H7 (cell line): ENCODE data around the gene MEG3. TPM values are rescaled to one million over a fixed set of nuclear protein-coding genes. Genes with fewer than 3 reads are reported as not detected.

Experiments
- DNase-seq: peaks from one replicate; pipeline ENCODE4 v3.0.0; 2012
- H3K27me3 ChIP-seq: 2 replicates; pipeline ENCODE4 v1.6.0; 2011; ENCODE audit warnings: mild to moderate bottlenecking, low read length; ENCODE audit not compliant: control insufficient read depth, insufficient read depth
- H3K36me3 ChIP-seq: replicated peaks from 2 replicates; pipeline ENCODE4 v1.5.1; 2011; ENCODE audit warnings: low read length; ENCODE audit not compliant: control insufficient read depth, insufficient read depth
- H3K4me3 ChIP-seq: 2 replicates; pipeline ENCODE4 v1.5.1; 2011; ENCODE audit warnings: low read depth, mild to moderate bottlenecking, control low read depth, low read length, moderate library complexity; ENCODE audit not compliant: insufficient read depth
- total RNA-seq: library from RNA; depleted of rRNA; stranded (reverse); fragments of >200 nt; shearing (Covaris generic); gene quantifications from 2 replicates; pipeline ENCODE4 v1.2.3, GENCODE V29; 2014

MEG3 gene
- total RNA-seq, 1 experiment from 2014 or later: 0.31 TPM

DNA sequence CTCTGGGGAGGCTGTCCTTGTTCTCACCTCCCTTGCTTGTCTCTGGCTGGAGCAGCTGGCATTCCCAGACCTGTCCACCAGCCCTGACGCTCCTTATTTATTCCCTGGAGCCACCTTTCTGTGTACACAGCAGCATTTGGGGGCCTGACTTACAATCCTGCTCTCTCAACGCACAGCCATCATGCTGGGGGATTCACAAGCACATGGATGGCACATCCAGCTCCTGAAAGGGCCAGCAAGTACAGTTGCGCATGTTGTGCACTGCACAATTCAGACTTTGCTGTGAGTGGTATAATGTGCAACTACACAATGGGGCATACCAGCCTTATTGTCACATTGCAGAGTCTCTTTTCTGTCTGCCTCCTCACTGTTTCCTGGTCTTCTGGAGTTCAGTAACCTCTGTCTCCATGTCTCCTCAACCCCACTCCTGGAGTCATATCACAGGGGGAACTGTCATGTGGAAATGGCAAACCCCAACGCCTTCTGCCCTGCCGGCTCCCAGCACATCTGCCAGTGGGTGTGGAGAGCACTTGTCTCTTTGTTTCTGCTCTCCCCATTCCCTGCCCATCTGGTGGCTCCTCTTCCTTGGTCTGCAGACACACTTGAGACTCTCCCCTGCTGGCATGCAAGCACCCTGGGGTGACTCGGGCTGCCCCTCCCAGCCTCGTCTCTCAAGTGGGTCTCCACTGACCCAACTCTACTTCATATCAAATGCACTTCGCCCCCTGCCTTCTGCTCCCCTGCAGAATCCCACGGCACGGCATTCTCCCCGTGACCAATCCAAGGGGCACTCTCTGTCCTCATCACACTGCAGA lies 41.2 kb upstream of the MEG3 start:
- Histone ChIP-seq H3K36me3 (no peaks in the 10 kb centered on the region), H3K27me3 (no peaks in the 10 kb centered on the region), H3K4me3 (no peak overlapping the region)
- DNase-seq: no peak

DNA sequence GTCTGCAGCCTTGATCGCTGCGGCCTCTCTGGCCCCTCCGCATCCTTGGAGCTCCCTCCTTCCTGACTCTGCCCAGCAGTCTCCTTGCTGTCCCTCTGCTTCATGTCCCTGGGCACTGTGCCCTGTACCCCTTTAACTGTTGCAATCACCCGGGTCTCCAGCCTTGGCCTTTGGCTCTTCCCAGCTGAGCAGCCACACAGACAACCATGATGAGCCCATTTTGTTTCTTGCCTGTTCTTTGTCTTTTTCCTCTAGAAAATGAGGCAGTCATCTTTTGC lies 40.6 kb upstream of the MEG3 start:
- DNase-seq: no peak
- Histone ChIP-seq H3K27me3 (no peaks in the 10 kb centered on the region), H3K4me3 (no peak overlapping the region), H3K36me3 (no peaks in the 10 kb centered on the region)

GRCh38 chr14:100785626-100786025 lies 40.3 kb upstream of the MEG3 start:
- H3K27me3 ChIP-seq: no peaks in the 10 kb centered on the region
- no peak overlapping the region for H3K4me3 ChIP-seq
- no peaks in the 10 kb centered on the region for H3K36me3 ChIP-seq
- no peak for DNase-seq

DNA sequence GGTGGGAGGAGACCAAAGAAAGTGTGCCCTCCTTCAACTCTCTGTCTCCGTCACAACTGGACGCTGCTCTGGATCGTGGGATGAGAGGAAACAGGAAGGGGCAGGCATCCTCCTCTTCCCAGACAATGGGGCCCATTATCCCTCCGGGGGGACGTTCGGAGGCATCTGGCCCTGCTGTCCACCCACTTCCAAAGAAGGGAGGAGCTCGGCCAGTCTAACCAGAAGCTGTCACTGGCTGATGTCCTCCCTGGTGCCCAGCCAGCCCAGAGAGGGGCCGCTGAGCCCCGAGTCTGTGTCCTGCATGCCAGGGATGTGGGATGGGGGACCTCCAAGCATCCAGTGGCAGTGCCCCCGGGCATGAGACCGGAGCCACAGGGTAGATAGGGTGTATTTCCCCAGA lies 39.8 kb upstream of the MEG3 start:
- no peak for DNase-seq
- H3K4me3 ChIP-seq: no peak overlapping the region
- H3K27me3 ChIP-seq: no peaks in the 10 kb centered on the region
- no peaks in the 10 kb centered on the region for H3K36me3 ChIP-seq

- Histone ChIP-seq H3K4me3 (no peak overlapping the region), H3K27me3 (no peaks in the 10 kb centered on the region), H3K36me3 (no peaks in the 10 kb centered on the region)
- DNase-seq: no peak
Measured at GRCh38 chr14:100786576-100787219, 39.2 kb upstream of the MEG3 start.

- no peaks in the 10 kb centered on the region for H3K27me3 ChIP-seq
- no peak for DNase-seq
- no peaks in the 10 kb centered on the region for H3K36me3 ChIP-seq
- no peak overlapping the region for H3K4me3 ChIP-seq
Measured at GRCh38 chr14:100787659-100788058, 38.3 kb upstream of the MEG3 start.

- Histone ChIP-seq H3K36me3 (no peaks in the 10 kb centered on the region), H3K27me3 (no peaks in the 10 kb centered on the region), H3K4me3 (no peak overlapping the region)
- DNase-seq: no peak
Measured at GRCh38 chr14:100788517-100788916, 37.4 kb upstream of the MEG3 start.

GRCh38 chr14:100788942-100789341 lies 37.0 kb upstream of the MEG3 start:
- no peak for DNase-seq
- Histone ChIP-seq H3K4me3 (no peak overlapping the region), H3K36me3 (no peaks in the 10 kb centered on the region), H3K27me3 (no peaks in the 10 kb centered on the region)

- H3K4me3 ChIP-seq: no peak overlapping the region
- no peak for DNase-seq
- no peaks in the 10 kb centered on the region for H3K36me3 ChIP-seq
- H3K27me3 ChIP-seq: no peaks in the 10 kb centered on the region
Measured at GRCh38 chr14:100789460-100790417, 36.2 kb upstream of the MEG3 start.

- no peaks in the 10 kb centered on the region for H3K36me3 ChIP-seq
- DNase-seq: no peak
- no peaks in the 10 kb centered on the region for H3K27me3 ChIP-seq
- H3K4me3 ChIP-seq: no peak overlapping the region
Measured at GRCh38 chr14:100790502-100791347, 35.2 kb upstream of the MEG3 start.

DNA sequence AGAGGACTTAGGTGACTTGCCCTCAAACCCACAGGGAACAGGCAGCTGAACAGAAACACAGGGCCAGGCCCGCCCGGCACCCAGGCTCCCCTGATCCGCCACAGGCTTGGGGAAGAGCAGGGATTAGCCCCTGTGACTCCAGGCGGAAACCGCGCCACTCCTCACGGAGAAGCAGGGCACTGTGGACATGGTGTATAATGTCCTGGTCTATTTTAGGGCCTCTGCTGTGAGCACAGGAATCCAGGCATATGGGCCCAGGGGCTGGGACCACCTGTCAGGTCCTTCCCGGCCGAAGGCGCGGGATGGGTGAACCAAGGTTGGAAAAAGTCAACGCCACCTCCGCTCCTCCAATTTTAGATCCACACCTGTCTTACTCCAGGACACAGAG lies 34.6 kb upstream of the MEG3 start:
- H3K4me3 ChIP-seq: no peak overlapping the region
- H3K27me3 ChIP-seq: no peaks in the 10 kb centered on the region
- no peak for DNase-seq
- H3K36me3 ChIP-seq: no peaks in the 10 kb centered on the region

- DNase-seq: no peak
- no peak overlapping the region for H3K4me3 ChIP-seq
- no peaks in the 10 kb centered on the region for H3K36me3 ChIP-seq
- no peaks in the 10 kb centered on the region for H3K27me3 ChIP-seq
Measured at GRCh38 chr14:100791995-100792394, 33.9 kb upstream of the MEG3 start.

DNA sequence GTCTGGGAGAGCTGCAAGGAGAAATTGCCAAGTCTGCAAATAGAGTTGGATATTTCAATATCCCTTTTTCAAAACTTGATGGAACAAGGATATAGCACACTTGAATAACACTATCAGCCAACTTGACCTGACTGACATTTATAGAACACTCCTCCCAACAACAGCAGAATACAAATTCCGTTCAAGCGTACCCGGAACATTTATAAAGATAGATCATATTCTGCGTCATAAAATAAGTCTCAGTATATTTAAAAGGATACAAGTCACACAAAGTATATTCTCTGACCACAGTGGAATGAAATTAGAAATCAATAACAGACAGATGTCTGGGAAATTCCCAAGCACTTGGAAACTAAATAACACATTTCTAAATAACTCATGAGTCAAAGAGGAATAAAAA lies 29.0 kb upstream of the MEG3 start:
- H3K27me3 ChIP-seq: no peaks in the 10 kb centered on the region
- no peak for DNase-seq
- H3K36me3 ChIP-seq: no peaks in the 10 kb centered on the region
- H3K4me3 ChIP-seq: no peak overlapping the region

- Histone ChIP-seq H3K27me3 (no peaks in the 10 kb centered on the region), H3K4me3 (no peak overlapping the region), H3K36me3 (no peaks in the 10 kb centered on the region)
- no peak for DNase-seq
Measured at GRCh38 chr14:100800041-100800440, 25.9 kb upstream of the MEG3 start.
